LNCAP (cell line): ENCODE measurements around the gene RBKS.

Source experiments
- CTCF ChIP-seq: fragments of 450-650 bp; IDR thresholded peaks from 2 replicates; pipeline ENCODE4 v1.5.1; 2017; ENCODE audit warnings: mild to moderate bottlenecking

Gene RBKS

GRCh38 chr2:27795093-27795834, 94.9 kb downstream of the RBKS start:
- TF ChIP-seq CTCF: no peak

GRCh38 chr2:27792759-27793158, 97.4 kb downstream of the RBKS start:
- TF ChIP-seq CTCF: no peak

- TF ChIP-seq CTCF: no peak
Observed at GRCh38 chr2:27790796-27791195, 99.4 kb downstream of the RBKS start.

- no peak for TF ChIP-seq CTCF
Observed at GRCh38 chr2:27782701-27783100, 107.5 kb downstream of the RBKS start.

- no peak for TF ChIP-seq CTCF
Observed at GRCh38 chr2:27781496-27781895, 108.7 kb downstream of the RBKS start.

- no peak for TF ChIP-seq CTCF
Observed at GRCh38 chr2:27779417-27780055, 110.7 kb downstream of the RBKS start.

- TF ChIP-seq CTCF: no peak
Observed at GRCh38 chr2:27776696-27777095, 113.5 kb downstream of the RBKS start.
